ENCODE measurements around the gene SCAMP5. TPM values are rescaled to one million over a fixed set of nuclear protein-coding genes. Genes with fewer than 3 reads are reported as not detected.

Gene SCAMP5
- total and polyA plus RNA-seq, 2 of the 13 experiments (the other 11 are each of a cell fraction or from before 2014, with no cell fraction given), result 34.3 to 49.0 TPM

DNA sequence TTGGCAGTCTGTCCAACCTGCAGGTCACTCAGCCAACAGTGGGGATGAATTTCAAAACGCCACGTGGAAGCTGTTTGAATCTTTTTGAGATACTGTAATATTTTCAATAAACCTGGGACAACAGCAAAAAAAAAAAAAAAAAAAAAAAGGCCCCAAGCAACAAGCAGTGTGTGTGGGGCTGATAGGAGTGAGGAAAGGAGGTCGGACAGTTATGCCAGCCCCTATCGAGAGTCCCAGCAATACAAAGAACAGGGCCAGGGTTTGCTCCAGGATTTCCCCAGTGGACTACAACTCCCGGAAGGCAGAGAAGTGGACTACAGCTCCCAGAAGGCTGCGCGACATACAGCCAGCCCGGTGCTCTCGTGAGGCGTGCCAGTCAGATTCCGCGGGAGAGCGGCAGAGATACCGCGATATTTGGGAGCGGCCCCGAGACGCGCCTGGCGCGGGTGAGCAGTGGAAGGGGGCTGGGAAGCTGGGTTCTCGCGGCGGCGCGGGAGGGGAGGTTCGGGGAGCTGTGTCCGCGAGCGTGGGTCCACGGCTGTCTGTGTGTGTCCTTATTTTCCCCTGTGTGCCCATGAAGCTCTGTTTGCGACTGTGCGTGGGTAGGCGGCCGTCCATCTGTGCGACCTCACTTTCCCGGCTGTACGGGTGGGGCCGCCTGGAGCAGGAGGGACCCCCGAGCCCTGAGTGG is 28.0 kb downstream of the SCAMP5 start, which contains the start of gene PPCDC (continued):
- TF ChIP-seq, protein P1, sequence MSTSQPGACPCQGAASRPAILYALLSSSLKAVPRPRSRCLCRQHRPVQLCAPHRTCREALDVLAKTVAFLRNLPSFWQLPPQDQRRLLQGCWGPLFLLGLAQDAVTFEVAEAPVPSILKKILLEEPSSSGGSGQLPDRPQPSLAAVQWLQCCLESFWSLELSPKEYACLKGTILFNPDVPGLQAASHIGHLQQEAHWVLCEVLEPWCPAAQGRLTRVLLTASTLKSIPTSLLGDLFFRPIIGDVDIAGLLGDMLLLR (CRISPR knock-in tag; IDR thresholded peaks at IDR 0.05), result no peak
- peak; percentile 79; the same call in 1 of the 2 replicates for TF ChIP-seq ZNF546 (CRISPR knock-in tag; conservative IDR thresholded peaks at IDR 0.05)
- TF ChIP-seq ZNF792 (CRISPR knock-in tag; IDR thresholded peaks at IDR 0.05), result peak; percentile 82
- no peak for TF ChIP-seq PTBP1 (IDR thresholded peaks at IDR 0.05; ENCODE audit: low read depth, low read length, poor library complexity, severe bottlenecking)
- no peak for TF ChIP-seq RELA (CRISPR knock-in tag; IDR thresholded peaks at IDR 0.05)
- peak; percentile 83 for TF ChIP-seq NRL (CRISPR knock-in tag; IDR thresholded peaks at IDR 0.05; ENCODE audit: borderline replicate concordance)
- TF ChIP-seq ZNF232 (CRISPR knock-in tag; IDR thresholded peaks at IDR 0.05; ENCODE audit: borderline replicate concordance), result peak; percentile 69; the same call in 1 of the 2 replicates
- TF ChIP-seq, protein P2, sequence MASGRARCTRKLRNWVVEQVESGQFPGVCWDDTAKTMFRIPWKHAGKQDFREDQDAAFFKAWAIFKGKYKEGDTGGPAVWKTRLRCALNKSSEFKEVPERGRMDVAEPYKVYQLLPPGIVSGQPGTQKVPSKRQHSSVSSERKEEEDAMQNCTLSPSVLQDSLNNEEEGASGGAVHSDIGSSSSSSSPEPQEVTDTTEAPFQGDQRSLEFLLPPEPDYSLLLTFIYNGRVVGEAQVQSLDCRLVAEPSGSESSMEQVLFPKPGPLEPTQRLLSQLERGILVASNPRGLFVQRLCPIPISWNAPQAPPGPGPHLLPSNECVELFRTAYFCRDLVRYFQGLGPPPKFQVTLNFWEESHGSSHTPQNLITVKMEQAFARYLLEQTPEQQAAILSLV (CRISPR knock-in tag; IDR thresholded peaks at IDR 0.05; ENCODE audit: borderline replicate concordance), result peak; percentile 79; the same call in 1 of the 2 replicates
- TF ChIP-seq, protein P3, sequence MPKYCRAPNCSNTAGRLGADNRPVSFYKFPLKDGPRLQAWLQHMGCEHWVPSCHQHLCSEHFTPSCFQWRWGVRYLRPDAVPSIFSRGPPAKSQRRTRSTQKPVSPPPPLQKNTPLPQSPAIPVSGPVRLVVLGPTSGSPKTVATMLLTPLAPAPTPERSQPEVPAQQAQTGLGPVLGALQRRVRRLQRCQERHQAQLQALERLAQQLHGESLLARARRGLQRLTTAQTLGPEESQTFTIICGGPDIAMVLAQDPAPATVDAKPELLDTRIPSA (CRISPR knock-in tag; IDR thresholded peaks at IDR 0.05; ENCODE audit: borderline replicate concordance), result no peak; the same call in 1 of the 2 replicates
- peak; percentile 89; the same call in 1 of the 2 replicates for TF ChIP-seq MYC (CRISPR knock-in tag; IDR thresholded peaks at IDR 0.05; ENCODE audit: borderline replicate concordance)
- TF ChIP-seq SALL1 (CRISPR knock-in tag; IDR thresholded peaks at IDR 0.05), result peak; percentile 82
- TF ChIP-seq TRIM24 (CRISPR knock-in tag; IDR thresholded peaks at IDR 0.05), result no peak
- TF ChIP-seq SIN3A (IDR thresholded peaks at IDR 0.05; ENCODE audit: borderline replicate concordance, low read depth, low read length), result peak; percentile 88; the same call in 1 of the 2 replicates
- peak; percentile 70; the same call in 1 of the 2 replicates for TF ChIP-seq ZNF607 (CRISPR knock-in tag; IDR thresholded peaks at IDR 0.05; ENCODE audit: borderline replicate concordance)
- TF ChIP-seq, protein P4, sequence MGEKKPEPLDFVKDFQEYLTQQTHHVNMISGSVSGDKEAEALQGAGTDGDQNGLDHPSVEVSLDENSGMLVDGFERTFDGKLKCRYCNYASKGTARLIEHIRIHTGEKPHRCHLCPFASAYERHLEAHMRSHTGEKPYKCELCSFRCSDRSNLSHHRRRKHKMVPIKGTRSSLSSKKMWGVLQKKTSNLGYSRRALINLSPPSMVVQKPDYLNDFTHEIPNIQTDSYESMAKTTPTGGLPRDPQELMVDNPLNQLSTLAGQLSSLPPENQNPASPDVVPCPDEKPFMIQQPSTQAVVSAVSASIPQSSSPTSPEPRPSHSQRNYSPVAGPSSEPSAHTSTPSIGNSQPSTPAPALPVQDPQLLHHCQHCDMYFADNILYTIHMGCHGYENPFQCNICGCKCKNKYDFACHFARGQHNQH (CRISPR knock-in tag; IDR thresholded peaks at IDR 0.05), result peak; percentile 56; the same call in 1 of the 2 replicates
- 0 out of 2 replicates have a peak, but pooled peaks have one; percentile 24 for TF ChIP-seq ZNF556 (CRISPR knock-in tag; IDR thresholded peaks at IDR 0.05; ENCODE audit: borderline replicate concordance)
- TF ChIP-seq ZNF788 (CRISPR knock-in tag; IDR thresholded peaks at IDR 0.05; ENCODE audit: borderline replicate concordance), result peak; percentile 61; the same call in 1 of the 2 replicates
- no peak for TF ChIP-seq ZKSCAN1 (IDR thresholded peaks at IDR 0.05; ENCODE audit: low read length)
- TF ChIP-seq ONECUT2 (CRISPR knock-in tag; IDR thresholded peaks at IDR 0.05), result no peak; the same call in 1 of the 2 replicates
- peak; percentile 40; the same call in 1 of the 2 replicates for TF ChIP-seq HDAC2 (CRISPR knock-in tag; IDR thresholded peaks at IDR 0.05)
- TF ChIP-seq RFXANK (CRISPR knock-in tag; IDR thresholded peaks at IDR 0.05), result no peak
- TF ChIP-seq HHEX (CRISPR knock-in tag; IDR thresholded peaks at IDR 0.05), result no peak
- TF ChIP-seq, protein P5, sequence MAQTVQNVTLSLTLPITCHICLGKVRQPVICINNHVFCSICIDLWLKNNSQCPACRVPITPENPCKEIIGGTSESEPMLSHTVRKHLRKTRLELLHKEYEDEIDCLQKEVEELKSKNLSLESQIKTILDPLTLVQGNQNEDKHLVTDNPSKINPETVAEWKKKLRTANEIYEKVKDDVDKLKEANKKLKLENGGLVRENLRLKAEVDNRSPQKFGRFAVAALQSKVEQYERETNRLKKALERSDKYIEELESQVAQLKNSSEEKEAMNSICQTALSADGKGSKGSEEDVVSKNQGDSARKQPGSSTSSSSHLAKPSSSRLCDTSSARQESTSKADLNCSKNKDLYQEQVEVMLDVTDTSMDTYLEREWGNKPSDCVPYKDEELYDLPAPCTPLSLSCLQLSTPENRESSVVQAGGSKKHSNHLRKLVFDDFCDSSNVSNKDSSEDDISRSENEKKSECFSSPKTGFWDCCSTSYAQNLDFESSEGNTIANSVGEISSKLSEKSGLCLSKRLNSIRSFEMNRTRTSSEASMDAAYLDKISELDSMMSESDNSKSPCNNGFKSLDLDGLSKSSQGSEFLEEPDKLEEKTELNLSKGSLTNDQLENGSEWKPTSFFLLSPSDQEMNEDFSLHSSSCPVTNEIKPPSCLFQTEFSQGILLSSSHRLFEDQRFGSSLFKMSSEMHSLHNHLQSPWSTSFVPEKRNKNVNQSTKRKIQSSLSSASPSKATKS (CRISPR knock-in tag; IDR thresholded peaks at IDR 0.05), result no peak
- 0 out of 2 replicates have a peak, but pooled peaks have one; percentile 54 for TF ChIP-seq HNRNPL (IDR thresholded peaks at IDR 0.05; ENCODE audit: low read depth, low read length)

All from HepG2 (cell line).